ENCODE measurements around the gene MAP2. TPM values are rescaled to one million over a fixed set of nuclear protein-coding genes. Genes with fewer than 3 reads are reported as not detected.

Gene MAP2
- total RNA-seq, 1 donor: 2.2 TPM

DNA sequence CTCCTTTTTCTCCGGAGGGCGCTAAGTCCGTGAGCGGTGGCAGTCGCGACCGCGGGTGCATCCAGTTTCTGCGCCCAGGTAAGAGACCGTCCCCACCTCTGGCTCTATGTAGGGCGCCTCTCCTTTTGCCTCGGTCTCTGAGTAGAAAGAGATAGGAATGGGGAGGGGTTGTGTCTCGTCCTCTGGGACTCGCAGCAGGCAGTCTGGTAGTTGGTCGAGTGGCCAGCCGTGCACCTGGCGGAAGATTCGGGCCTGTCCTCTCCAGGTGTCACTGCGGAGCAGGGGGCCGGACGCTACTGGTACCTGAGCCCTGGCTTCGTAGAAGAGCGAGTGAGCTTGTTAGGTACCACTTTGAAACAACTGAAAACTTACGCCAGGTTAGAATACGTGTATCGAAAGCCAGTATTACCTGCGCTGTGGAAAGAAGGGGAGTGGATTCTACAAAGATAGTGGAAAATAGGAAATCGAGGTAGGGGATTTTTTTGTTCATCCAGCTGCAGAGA is 403 bp downstream of the MAP2 start:
- H3K4me2 ChIP-seq (ENCODE audit: insufficient read depth, low read length): peak overlapping the region; percentile 92

DNA sequence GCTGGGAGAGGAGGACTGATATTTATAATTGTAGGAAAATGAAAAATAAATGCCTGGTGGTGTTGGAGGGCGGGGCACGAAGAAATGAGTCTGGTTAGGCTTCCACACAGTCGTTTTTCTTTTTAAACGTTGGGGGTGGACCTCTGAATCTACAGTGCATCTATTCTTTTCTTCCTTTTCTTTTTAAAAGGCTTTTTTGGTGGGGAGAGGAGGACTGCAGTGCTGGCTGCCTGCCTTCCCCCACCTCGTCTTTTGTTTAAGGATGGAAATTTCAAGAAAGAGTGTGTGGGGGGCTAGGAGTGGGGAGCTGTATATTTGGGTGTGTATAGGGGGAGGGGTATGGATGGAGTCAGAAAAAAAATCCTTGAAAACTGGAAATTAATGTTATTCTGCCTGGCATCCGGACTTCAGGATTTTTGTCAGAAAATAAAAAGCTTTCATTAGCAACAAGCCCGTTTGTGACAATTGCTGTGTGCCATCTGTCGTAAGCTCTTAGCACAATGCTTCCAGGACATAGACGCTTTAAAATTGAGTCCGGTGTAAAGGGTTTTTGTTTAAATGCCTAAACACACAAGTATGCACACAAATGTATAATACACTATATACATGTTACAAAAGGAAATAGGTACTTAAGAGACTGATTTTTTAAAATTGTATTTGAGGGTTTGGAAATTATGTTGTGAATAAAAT is 1.1 kb downstream of the MAP2 start:
- no peaks in the 10 kb centered on the region for H3K36me3 ChIP-seq (ENCODE audit: insufficient read depth, low read length)
- H3K27ac ChIP-seq (ENCODE audit: low read depth, low read length): no peak overlapping the region
- H3K4me1 ChIP-seq (ENCODE audit: insufficient read depth, low read length): peaks cover 18% of the 10 kb centered on the region
- no peaks in the 10 kb centered on the region for H3K9me3 ChIP-seq (ENCODE audit: low read depth, low read length)
- peak overlapping the region; percentile 83 for H3K4me3 ChIP-seq (ENCODE audit: insufficient read depth, low read length)
- peak overlapping the region; percentile 94 for H2AFZ ChIP-seq (ENCODE audit: low read length)
- no peaks in the 10 kb centered on the region for H3K79me2 ChIP-seq (ENCODE audit: insufficient read depth, low read length)
- no peaks in the 10 kb centered on the region for H4K20me1 ChIP-seq (ENCODE audit: insufficient read depth, low read length)
- H3K27me3 ChIP-seq (ENCODE audit: insufficient read depth, low read length): peaks cover 3% of the 10 kb centered on the region
- peak; percentile 61 for DNase-seq (ENCODE audit: insufficient read length, low spot score, missing footprints)
- H3K4me2 ChIP-seq (ENCODE audit: insufficient read depth, low read length): peak overlapping the region; percentile 92
- TF ChIP-seq, protein P1, sequence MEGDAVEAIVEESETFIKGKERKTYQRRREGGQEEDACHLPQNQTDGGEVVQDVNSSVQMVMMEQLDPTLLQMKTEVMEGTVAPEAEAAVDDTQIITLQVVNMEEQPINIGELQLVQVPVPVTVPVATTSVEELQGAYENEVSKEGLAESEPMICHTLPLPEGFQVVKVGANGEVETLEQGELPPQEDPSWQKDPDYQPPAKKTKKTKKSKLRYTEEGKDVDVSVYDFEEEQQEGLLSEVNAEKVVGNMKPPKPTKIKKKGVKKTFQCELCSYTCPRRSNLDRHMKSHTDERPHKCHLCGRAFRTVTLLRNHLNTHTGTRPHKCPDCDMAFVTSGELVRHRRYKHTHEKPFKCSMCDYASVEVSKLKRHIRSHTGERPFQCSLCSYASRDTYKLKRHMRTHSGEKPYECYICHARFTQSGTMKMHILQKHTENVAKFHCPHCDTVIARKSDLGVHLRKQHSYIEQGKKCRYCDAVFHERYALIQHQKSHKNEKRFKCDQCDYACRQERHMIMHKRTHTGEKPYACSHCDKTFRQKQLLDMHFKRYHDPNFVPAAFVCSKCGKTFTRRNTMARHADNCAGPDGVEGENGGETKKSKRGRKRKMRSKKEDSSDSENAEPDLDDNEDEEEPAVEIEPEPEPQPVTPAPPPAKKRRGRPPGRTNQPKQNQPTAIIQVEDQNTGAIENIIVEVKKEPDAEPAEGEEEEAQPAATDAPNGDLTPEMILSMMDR (IDR thresholded peaks at IDR 0.05; ENCODE audit: extremely low read depth, low read depth, low read length): no peak

More for the DNA sequence above, 403 bp downstream of the MAP2 start:
- H3K36me3 ChIP-seq (ENCODE audit: insufficient read depth, low read length): no peaks in the 10 kb centered on the region
- peaks cover 3% of the 10 kb centered on the region for H3K27me3 ChIP-seq (ENCODE audit: insufficient read depth, low read length)
- no peak overlapping the region for H3K27ac ChIP-seq (ENCODE audit: low read depth, low read length)
- H3K4me3 ChIP-seq (ENCODE audit: insufficient read depth, low read length): peak overlapping the region; percentile 83
- H3K9me3 ChIP-seq (ENCODE audit: low read depth, low read length): no peaks in the 10 kb centered on the region
- no peaks in the 10 kb centered on the region for H3K79me2 ChIP-seq (ENCODE audit: insufficient read depth, low read length)
- peaks cover 18% of the 10 kb centered on the region for H3K4me1 ChIP-seq (ENCODE audit: insufficient read depth, low read length)
- peak; percentile 22 for DNase-seq (ENCODE audit: insufficient read length, low spot score, missing footprints)
- H4K20me1 ChIP-seq (ENCODE audit: insufficient read depth, low read length): no peaks in the 10 kb centered on the region
- peak overlapping the region; percentile 94 for H2AFZ ChIP-seq (ENCODE audit: low read length)
- TF ChIP-seq, protein P1 (IDR thresholded peaks at IDR 0.05; ENCODE audit: extremely low read depth, low read depth, low read length): no peak

DNA sequence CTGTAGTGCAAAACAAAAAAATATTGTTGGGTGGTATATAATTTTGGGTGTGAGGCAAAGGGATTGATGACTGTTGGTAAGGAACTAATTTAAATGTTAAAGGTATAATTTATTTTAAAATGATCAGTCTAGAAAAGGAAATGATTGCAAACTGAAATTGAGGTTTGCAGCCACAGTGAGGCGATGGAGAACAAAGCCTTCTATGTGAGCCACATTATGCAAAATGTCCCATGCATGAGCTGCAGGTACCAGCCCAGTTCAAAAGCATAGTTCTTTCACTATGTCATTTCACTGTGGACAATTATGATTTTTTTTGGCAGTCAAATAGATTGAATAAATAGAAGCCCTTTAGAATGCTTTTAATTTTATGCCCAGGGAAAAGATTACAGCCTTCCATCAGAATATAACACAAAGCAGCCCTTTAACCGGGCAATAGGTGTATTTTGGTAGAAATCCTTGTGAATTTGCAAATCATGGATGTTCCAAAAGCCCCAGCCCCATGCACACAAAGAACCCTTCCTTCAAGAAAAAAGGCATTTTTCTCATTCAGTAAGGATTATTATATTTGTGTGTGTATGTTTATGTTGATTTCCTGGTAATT is 1.7 kb downstream of the MAP2 start:
- Histone ChIP-seq H3K36me3 (ENCODE audit: insufficient read depth, low read length) (no peaks in the 10 kb centered on the region), H3K27ac (ENCODE audit: low read depth, low read length) (no peak overlapping the region), H3K79me2 (ENCODE audit: insufficient read depth, low read length) (no peaks in the 10 kb centered on the region), H3K4me1 (ENCODE audit: insufficient read depth, low read length) (peaks cover 18% of the 10 kb centered on the region), H3K4me3 (ENCODE audit: insufficient read depth, low read length) (no peak overlapping the region), H3K9me3 (ENCODE audit: low read depth, low read length) (no peaks in the 10 kb centered on the region), H3K4me2 (ENCODE audit: insufficient read depth, low read length) (peak overlapping the region; percentile 92), H4K20me1 (ENCODE audit: insufficient read depth, low read length) (no peaks in the 10 kb centered on the region), H2AFZ (ENCODE audit: low read length) (no peak overlapping the region), H3K27me3 (ENCODE audit: insufficient read depth, low read length) (peaks cover 3% of the 10 kb centered on the region)
- peak; percentile 64 for DNase-seq (ENCODE audit: insufficient read length, low spot score, missing footprints)
- TF ChIP-seq, protein P1 (IDR thresholded peaks at IDR 0.05; ENCODE audit: extremely low read depth, low read depth, low read length): peak; percentile 74

DNA sequence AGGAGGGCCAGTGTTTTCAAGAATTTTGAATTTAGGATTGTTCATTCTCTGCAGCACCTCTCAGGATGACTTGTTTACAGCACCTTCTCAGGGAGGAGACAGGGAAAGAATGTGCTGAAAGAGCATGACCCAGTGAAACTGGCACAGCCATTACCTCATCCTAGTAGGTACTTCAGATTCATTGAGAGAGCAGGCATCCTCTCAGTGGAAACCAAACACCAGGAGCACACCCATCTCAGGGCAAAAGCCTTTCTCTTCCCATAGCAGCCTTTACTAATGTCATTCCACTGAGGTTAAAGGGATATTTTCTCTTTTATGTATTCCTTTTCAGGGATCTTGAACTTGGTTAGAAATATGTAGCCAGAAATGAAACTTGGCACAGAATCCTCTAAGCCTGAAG is 2.6 kb downstream of the MAP2 start:
- Histone ChIP-seq H4K20me1 (ENCODE audit: insufficient read depth, low read length) (no peaks in the 10 kb centered on the region), H2AFZ (ENCODE audit: low read length) (peak overlapping the region; percentile 25), H3K4me3 (ENCODE audit: insufficient read depth, low read length) (no peak overlapping the region), H3K79me2 (ENCODE audit: insufficient read depth, low read length) (no peaks in the 10 kb centered on the region), H3K27ac (ENCODE audit: low read depth, low read length) (no peak overlapping the region), H3K4me1 (ENCODE audit: insufficient read depth, low read length) (peaks cover 19% of the 10 kb centered on the region), H3K9me3 (ENCODE audit: low read depth, low read length) (no peaks in the 10 kb centered on the region), H3K4me2 (ENCODE audit: insufficient read depth, low read length) (no peak overlapping the region), H3K27me3 (ENCODE audit: insufficient read depth, low read length) (peaks cover 3% of the 10 kb centered on the region), H3K36me3 (ENCODE audit: insufficient read depth, low read length) (no peaks in the 10 kb centered on the region)
- TF ChIP-seq, protein P1 (IDR thresholded peaks at IDR 0.05; ENCODE audit: extremely low read depth, low read depth, low read length): no peak
- DNase-seq (ENCODE audit: insufficient read length, low spot score, missing footprints): peak; percentile 19
